ENCODE measurements around the gene KIRREL3. TPM values are rescaled to one million over a fixed set of nuclear protein-coding genes. Genes with fewer than 3 reads are reported as not detected.
A peak's percentile ranks its signal among the peaks of the same experiment; 100 is the strongest.

The KIRREL3 gene
- total and polyA plus RNA-seq, 9 donors: 0.25 to 5.3 (median 0.48) TPM

DNA sequence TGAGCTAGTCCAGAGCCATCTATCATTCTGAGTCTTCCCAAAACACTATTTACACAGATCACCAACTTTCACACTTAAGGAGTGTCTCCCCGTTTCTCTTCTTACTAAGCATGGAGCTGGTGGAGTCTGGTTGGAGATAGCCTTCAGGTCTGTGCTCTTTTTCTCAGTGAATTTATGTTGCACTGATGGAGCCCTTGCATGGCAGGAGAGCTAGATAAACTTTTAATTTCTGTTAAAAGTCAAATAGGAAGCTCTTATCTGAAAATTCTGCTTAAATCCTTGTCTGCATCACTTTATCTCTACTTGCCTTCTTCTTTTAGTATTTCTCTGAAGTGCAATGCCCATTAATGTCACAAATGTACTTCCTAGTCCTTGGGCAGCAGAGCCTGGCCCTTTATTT, 581.7 kb downstream of the KIRREL3 start:
- 0 to 43% (median 0%) methylated on average over 1 of the region's 1 CpG for WGBS, 3 donors
- Histone ChIP-seq H3K27me3 (no peaks in the 10 kb centered on the region), H3K4me1 (ENCODE audit: insufficient read depth) (peaks cover 46% of the 10 kb centered on the region), H3K36me3 (no peaks in the 10 kb centered on the region), H3K9me3 (no peaks in the 10 kb centered on the region), H3K27ac (peak overlapping the region in 1 of 2 donors; percentile 47), H3K4me3 (no peak overlapping the region)
- no peak for DNase-seq
- intact Hi-C loops (cut with DNase I): loop anchor here in 3 of 4 donors (5.0 kb wide), 1 partner anchor 62 kb away; the partner anchor contains the start of gene ST3GAL4 (in 3 of the 3)
- no peak for TF ChIP-seq CTCF (IDR thresholded peaks at IDR 0.05)
- no peak for TF ChIP-seq EP300 (IDR thresholded peaks at IDR 0.05)
- TF ChIP-seq POLR2A (IDR thresholded peaks at IDR 0.05): no peak

DNA sequence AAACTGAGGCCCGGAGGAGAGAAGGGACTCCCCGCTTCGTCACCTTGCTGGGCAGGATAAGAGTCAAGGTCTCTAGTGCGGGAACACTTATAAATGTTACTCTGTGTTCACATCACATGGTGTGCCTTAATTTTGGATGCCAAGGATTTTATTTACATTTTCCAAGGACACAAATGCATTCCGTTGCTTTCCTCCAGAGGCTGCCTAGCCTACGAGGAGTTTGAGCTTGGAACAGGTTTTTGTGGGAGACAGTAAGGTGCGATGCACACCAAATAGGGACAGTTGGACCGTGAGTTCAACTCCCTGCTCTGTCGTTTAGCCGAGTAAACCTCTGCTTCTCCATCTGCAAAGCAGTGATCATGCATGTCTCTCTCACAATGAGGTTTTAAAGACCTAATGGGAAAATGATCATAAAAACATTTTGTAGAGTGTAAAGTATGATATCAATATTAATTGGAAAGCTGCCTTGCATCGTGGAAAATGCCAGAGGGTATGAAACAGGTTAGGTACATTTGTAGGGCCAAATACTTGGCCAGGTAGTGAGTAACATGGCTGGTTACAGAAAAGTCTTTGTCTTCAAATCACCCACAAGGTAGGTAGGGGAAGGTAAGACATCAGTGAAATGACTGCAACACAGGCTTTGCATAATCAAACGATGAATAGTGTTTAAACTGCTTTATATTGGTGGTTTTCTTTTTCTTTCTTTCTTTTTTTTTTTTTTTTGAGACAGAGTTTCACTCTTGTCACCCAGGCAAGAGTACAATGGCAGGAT, 583.3 kb downstream of the KIRREL3 start:
- H3K27ac ChIP-seq: peak overlapping the region; percentile 79 to 93
- no peaks in the 10 kb centered on the region for H3K27me3 ChIP-seq
- TF ChIP-seq EP300 (IDR thresholded peaks at IDR 0.05): no peak
- TF ChIP-seq POLR2A (IDR thresholded peaks at IDR 0.05): no peak
- no peak for TF ChIP-seq CTCF (IDR thresholded peaks at IDR 0.05)
- 9 to 24% (median 10%) methylated on average over 12 of the region's 12 CpGs for WGBS, 3 donors
- no peaks in the 10 kb centered on the region for H3K36me3 ChIP-seq
- H3K9me3 ChIP-seq: no peaks in the 10 kb centered on the region
- intact Hi-C loops (cut with DNase I): loop anchor here in 3 of 4 donors (5.0 kb wide), 1 partner anchor 60 kb away; the partner anchor contains the start of gene ST3GAL4 (in 3 of the 3)
- peak overlapping the region; percentile 45 for H3K4me3 ChIP-seq
- H3K4me1 ChIP-seq (ENCODE audit: insufficient read depth): peaks cover 45% of the 10 kb centered on the region
- DNase-seq: no peak

DNA sequence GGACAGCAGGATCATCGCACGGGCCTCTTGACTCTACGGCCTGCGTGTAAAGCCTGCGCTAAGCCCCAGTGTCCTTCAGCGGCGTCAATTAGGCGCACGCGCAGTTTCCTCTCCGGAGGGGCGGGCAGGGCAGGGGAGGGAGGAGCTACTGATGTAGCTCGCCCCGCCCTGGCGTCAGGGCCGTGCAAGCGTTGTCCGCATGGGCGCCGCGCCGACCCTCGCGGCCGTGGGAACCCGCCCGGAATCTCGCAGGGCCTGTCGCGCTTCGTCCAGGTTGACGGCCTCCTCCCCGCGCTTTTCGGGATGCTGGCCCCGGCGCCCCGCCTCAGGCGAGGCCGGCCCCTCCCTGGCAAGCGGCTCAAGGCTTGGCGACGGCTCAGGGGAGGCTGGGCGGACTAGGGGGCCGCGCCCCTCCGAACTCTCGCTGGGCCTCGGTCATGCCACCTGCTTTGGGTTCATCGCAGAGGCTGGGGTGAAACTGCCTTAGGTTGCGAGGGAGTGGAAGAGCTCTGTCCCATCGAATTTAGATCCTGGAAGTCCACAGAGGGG, 584.0 kb downstream of the KIRREL3 start:
- Histone ChIP-seq H3K9me3 (no peaks in the 10 kb centered on the region), H3K4me1 (ENCODE audit: insufficient read depth) (peaks cover 42% of the 10 kb centered on the region), H3K27me3 (no peaks in the 10 kb centered on the region), H3K27ac (peak overlapping the region; percentile 79 to 93), H3K36me3 (no peaks in the 10 kb centered on the region), H3K4me3 (peak overlapping the region; percentile 45)
- 0 to 2% (median 1%) methylated on average over 51 to 52 of the region's 52 CpGs for WGBS, 3 donors
- peak; percentile 92 to 96 (median 95) for DNase-seq
- intact Hi-C loops (cut with DNase I): loop anchor here in 3 of 4 donors (5.0 kb wide), 1 partner anchor 59 kb away; the partner anchor contains the start of gene ST3GAL4 (in 3 of the 3)
- TF ChIP-seq POLR2A (IDR thresholded peaks at IDR 0.05) (peak; percentile 40), CTCF (IDR thresholded peaks at IDR 0.05) (no peak)

DNA sequence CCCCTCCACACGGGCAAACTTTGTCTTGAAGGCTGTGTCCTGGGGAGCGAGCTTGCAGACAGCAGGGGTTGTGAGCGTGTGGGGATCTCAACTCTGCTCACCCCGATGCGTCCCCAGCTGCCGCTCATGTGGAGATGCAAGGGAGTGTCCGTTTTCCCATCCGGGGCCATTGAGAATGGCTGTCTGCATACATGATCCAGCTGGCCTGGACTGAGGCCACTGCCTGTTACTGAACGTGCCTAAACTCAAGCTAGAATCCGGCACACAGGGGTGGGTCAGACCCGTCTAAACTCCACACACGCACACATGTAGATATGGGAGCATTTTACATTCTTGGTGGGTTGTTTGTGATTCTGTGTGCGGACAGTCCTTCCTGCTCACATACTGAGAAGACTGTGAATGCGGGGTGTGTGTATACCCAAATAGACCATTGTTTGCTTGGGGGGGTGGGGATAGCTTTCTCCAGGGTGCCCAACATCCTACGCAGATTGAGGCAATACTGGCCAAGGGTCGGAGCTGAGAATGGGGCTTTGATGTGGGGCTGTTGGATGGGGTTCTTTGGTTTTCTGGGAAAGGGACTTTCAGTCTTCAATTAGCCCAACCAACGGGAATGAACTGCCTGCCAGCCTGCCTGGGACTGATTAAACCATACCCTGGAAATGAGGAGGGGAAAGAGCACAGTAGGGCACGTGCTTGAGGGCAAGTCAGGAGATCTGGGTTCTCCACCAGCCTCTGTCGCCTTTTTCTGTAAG, 584.7 kb downstream of the KIRREL3 start:
- intact Hi-C loops (cut with DNase I): loop anchor here in 3 of 4 donors (5.0 kb wide), 1 partner anchor 59 kb away; the partner anchor contains the start of gene ST3GAL4 (in 3 of the 3)
- Histone ChIP-seq H3K27me3 (no peaks in the 10 kb centered on the region), H3K9me3 (no peaks in the 10 kb centered on the region), H3K27ac (peak overlapping the region; percentile 79 to 93), H3K36me3 (no peaks in the 10 kb centered on the region), H3K4me1 (ENCODE audit: insufficient read depth) (peaks cover 38% of the 10 kb centered on the region), H3K4me3 (peak overlapping the region; percentile 45)
- TF ChIP-seq POLR2A (IDR thresholded peaks at IDR 0.05) (no peak), EP300 (IDR thresholded peaks at IDR 0.05) (peak; percentile 36)
- peak; percentile 89 to 94 (median 92) for DNase-seq
- 11 to 16% (median 14%) methylated on average over 19 of the region's 19 CpGs for WGBS, 3 donors

Measured in ovary (tissue), 9 donors.